Right hindlimb (tissue), 1 donor: ENCODE results near the gene SYT11.
"Not testable (repeated sequence)": the region's sequence is repeated elsewhere in the genome, so short reads cannot be mapped to it uniquely, and the experiment has no call there.

Experiments
- DNase-seq: peaks from one replicate; pipeline ENCODE4 v3.0.0-alpha.2; 2018

The SYT11 gene

GRCh38 chr1:155859234-155859829 lies at the start of gene SYT11:
TSS of gene SYT11 (plus strand) at chr1:155859567. CDS start at chr1:155859762, 195 bp downstream.
- peak; percentile 96 for DNase-seq

- DNase-seq, result no peak
These were observed 46.5 kb upstream of the SYT11 start for GRCh38 chr1:155812878-155813277.

GRCh38 chr1:155813672-155814071 lies 45.7 kb upstream of the SYT11 start:
- DNase-seq, result no peak

- no peak for DNase-seq
These were observed 43.0 kb upstream of the SYT11 start for GRCh38 chr1:155816351-155816750.

GRCh38 chr1:155827450-155827849 lies 31.9 kb upstream of the SYT11 start:
- DNase-seq, result no peak

GRCh38 chr1:155831279-155831976 lies 27.9 kb upstream of the SYT11 start:
- DNase-seq, result no peak

- no peak for DNase-seq
These were observed 25.6 kb upstream of the SYT11 start for GRCh38 chr1:155833665-155834295.

GRCh38 chr1:155834296-155834926 lies 25.0 kb upstream of the SYT11 start:
- no peak for DNase-seq

- not testable (repeated sequence) for DNase-seq
These were observed 24.4 kb upstream of the SYT11 start for GRCh38 chr1:155834927-155835399.

- DNase-seq, result no peak
These were observed 23.8 kb upstream of the SYT11 start for GRCh38 chr1:155835548-155835947.

- no peak for DNase-seq
These were observed 19.0 kb upstream of the SYT11 start for GRCh38 chr1:155840386-155840785.

GRCh38 chr1:155844860-155845421 lies 14.4 kb upstream of the SYT11 start:
- DNase-seq, result no peak

GRCh38 chr1:155847823-155848529 lies 11.4 kb upstream of the SYT11 start:
- DNase-seq, result no peak

- DNase-seq, result no peak
These were observed 9.0 kb upstream of the SYT11 start for GRCh38 chr1:155850345-155850744.

GRCh38 chr1:155856257-155856974 lies 3.0 kb upstream of the SYT11 start:
- DNase-seq, result no peak

GRCh38 chr1:155856975-155857930 lies 2.1 kb upstream of the SYT11 start, which contains the start of gene GON4L:
TSS of gene GON4L (minus strand) at chr1:155857214. CDS start at chr1:155853780, 3,434 bp downstream.
- DNase-seq, result peak; percentile 93

- DNase-seq, result no peak
These were observed 550 bp upstream of the SYT11 start for GRCh38 chr1:155858800-155859233.

GRCh38 chr1:155859881-155860871 lies 809 bp downstream of the SYT11 start:
- peak; percentile 94 for DNase-seq

GRCh38 chr1:155860970-155861510 lies 1.7 kb downstream of the SYT11 start:
- DNase-seq, result no peak
